Measurements from ENCODE around the gene SUGCT. TPM values are rescaled to one million over a fixed set of nuclear protein-coding genes. Genes with fewer than 3 reads are reported as not detected.
A peak's percentile ranks its signal among the peaks of the same experiment; 100 is the strongest.
"Not testable (repeated sequence)": the region's sequence is repeated elsewhere in the genome, so short reads cannot be mapped to it uniquely, and the experiment has no call there.

Gene SUGCT
- total RNA-seq, 1 donor: 9.9 TPM

GRCh38 chr7:40234666-40235065 is 99.9 kb downstream of the SUGCT start:
- H3K4me3 ChIP-seq (ENCODE audit: low read depth, low read length): no peak overlapping the region
- no peak for TF ChIP-seq CTCF (IDR thresholded peaks at IDR 0.05; ENCODE audit: insufficient read depth, low read depth, low read length)
- DNase-seq (ENCODE audit: low read depth): no peak

- H3K4me3 ChIP-seq (ENCODE audit: low read depth, low read length): no peak overlapping the region
- no peak for DNase-seq (ENCODE audit: low read depth)
- TF ChIP-seq CTCF (IDR thresholded peaks at IDR 0.05; ENCODE audit: insufficient read depth, low read depth, low read length): no peak
Measured at GRCh38 chr7:40237731-40238130, 102.9 kb downstream of the SUGCT start.

DNA sequence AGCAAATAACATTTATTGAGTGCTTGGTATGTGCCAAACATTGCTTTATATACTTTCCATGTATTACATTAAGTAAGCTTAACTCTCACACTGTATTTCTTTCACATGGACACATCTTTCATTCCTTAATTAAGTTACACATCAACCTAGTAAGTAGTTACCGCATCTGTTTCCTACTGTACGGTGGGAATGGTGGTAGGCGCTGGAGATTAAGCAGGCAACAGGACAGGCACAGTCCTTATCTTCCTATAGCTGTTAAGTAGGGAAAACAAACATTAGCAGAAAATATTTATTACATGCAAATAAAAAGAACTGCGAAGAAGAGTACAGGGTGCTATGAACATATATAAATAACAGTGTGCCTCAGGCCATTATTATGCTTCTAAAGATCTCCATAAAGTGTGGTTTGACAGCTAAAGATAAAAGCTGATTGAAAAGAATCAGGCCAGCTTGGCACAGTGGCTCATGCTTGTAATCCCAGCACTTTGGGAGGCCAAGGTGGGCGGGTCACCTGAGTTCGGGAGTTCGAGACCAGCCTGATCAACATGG is 105.0 kb downstream of the SUGCT start:
- DNase-seq (ENCODE audit: low read depth): peak; percentile 28
- no peak overlapping the region for H3K4me3 ChIP-seq (ENCODE audit: low read depth, low read length)
- no peak for TF ChIP-seq CTCF (IDR thresholded peaks at IDR 0.05; ENCODE audit: insufficient read depth, low read depth, low read length)

GRCh38 chr7:40243076-40243475 is 108.3 kb downstream of the SUGCT start:
- TF ChIP-seq CTCF (IDR thresholded peaks at IDR 0.05; ENCODE audit: insufficient read depth, low read depth, low read length): no peak
- no peak overlapping the region for H3K4me3 ChIP-seq (ENCODE audit: low read depth, low read length)
- DNase-seq (ENCODE audit: low read depth): no peak

DNA sequence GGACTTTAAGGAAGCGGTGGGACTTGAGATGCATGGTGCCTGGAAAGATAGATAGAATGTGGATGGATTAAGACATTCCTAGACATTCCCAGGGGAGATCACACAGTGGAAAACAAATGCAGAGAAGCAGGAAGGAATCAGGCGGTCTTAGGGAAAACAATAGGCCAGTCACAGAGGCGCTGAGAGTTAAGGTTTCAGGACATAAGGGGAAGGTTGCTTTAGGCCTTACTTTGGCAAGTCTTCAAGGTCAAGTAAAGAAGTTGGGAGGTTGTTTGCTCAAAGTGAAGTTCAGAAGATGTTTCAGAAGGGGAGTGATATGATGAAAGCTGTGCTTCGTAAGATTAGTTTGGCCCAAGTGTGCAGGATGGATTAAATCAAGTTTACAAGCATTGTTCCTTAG is 109.4 kb downstream of the SUGCT start:
- no peak for TF ChIP-seq CTCF (IDR thresholded peaks at IDR 0.05; ENCODE audit: insufficient read depth, low read depth, low read length)
- peak; percentile 53 for DNase-seq (ENCODE audit: low read depth)
- no peak overlapping the region for H3K4me3 ChIP-seq (ENCODE audit: low read depth, low read length)

DNA sequence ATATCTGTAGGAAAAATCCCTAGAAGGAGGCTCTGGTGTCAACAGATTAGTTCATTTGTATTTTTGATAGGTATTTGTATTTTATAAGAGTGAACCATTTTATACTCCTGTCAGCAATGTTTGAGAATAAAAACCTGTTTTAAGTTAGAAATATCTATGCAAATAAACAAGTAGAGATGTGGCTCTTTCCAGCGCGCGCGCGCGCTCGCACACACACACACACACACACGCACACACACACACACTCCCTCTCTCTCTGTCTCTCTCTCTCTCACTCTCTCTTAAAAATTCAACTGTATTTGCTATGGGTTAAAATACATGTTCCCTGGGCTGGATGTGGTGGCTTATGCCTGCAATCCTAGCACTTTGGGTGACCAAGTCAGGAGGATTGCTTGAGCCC is 113.9 kb downstream of the SUGCT start:
- no peak for DNase-seq (ENCODE audit: low read depth)
- no peak overlapping the region for H3K4me3 ChIP-seq (ENCODE audit: low read depth, low read length)
- TF ChIP-seq CTCF (IDR thresholded peaks at IDR 0.05; ENCODE audit: insufficient read depth, low read depth, low read length): no peak

GRCh38 chr7:40253444-40253843 is 118.6 kb downstream of the SUGCT start:
- not testable (repeated sequence) for H3K4me3 ChIP-seq (ENCODE audit: low read depth, low read length)
- peak; percentile 18 for TF ChIP-seq CTCF (IDR thresholded peaks at IDR 0.05; ENCODE audit: insufficient read depth, low read depth, low read length)

More at GRCh38 chr7:40253444-40253843, 118.6 kb downstream of the SUGCT start:
- DNase-seq (ENCODE audit: low read depth): not testable (repeated sequence)
